ENCODE data around the gene RPL13.
A peak's percentile ranks its signal among the peaks of the same experiment; 100 is the strongest.

RPL13 gene

DNA sequence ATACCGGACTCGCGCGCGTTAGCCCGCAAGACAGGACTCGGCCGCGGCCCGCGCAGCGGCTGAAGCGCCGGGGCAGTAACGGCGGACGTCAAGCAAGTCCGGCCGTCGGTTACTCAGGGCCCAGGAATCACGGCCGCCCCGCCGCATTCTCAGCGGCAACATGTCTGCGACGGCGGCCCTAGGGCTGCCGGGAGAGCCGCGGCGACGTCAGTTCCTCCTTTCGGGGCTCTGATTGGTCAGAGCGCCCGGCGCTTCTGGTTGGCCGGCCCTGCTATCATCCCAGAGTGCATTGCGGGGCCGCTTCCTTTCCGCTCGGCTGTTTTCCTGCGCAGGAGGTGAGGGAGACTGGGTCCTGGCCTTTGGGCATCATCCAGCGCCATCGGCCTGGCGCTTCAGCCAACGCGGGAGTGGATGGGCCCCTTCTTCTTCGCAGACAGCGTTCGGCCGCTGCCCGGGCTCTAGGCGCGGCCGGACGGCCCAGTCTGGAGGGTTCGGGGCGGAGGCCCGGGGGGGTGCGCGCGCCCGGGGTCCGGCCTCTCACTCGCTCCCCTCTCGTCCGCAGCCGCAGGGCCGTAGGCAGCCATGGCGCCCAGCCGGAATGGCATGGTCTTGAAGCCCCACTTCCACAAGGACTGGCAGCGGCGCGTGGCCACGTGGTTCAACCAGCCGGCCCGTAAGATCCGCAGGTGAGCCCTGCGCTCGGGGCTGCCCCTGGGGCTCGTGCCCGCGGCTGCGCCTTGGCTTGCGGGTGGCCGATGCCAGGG lies at the start of gene RPL13:
Gene RPL13 (plus strand): TSS at position 305 of the 764 bp plus-strand sequence. CDS start 278 bp downstream, at position 583.
- DNase-seq, result peak; percentile 92

DNA sequence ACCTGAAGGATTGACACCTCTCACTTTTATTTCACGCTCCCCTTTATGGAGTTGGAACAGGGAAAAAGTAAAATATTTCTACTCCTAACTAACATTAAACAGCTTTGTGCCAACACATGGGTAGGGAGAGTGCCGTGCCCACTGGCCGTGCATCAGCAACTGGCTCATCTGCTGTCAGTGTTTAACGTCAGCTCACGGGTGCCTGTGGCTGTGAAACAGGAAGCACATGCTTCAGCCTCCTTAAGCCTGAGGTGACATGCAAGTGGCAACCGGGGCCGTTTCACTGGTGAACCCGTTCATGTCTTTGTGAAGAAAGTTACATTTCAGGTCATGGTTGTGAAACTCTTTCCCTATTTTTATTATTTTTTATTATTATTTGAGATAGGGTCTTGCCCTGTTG lies 49.1 kb upstream of the RPL13 start:
- DNase-seq, result no peak

DNA sequence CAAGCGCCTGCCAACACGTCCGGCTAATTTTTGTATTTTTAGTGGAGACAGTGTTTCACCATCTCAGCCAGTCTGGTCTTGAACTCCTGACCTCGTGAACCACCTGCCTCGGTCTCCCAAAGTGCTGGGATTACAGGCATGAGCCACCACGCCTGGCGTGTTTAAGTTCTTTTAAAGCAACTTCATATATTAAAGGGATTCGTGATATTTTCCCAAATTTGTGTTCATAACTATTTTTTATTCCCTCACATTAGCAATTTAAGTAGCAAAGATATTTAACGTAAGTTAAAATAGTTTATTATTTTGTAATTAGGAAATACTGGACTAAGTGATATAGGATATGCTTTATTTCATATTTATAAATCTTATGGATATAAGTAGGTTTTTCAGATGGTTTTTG lies 48.0 kb upstream of the RPL13 start:
- DNase-seq, result no peak

DNA sequence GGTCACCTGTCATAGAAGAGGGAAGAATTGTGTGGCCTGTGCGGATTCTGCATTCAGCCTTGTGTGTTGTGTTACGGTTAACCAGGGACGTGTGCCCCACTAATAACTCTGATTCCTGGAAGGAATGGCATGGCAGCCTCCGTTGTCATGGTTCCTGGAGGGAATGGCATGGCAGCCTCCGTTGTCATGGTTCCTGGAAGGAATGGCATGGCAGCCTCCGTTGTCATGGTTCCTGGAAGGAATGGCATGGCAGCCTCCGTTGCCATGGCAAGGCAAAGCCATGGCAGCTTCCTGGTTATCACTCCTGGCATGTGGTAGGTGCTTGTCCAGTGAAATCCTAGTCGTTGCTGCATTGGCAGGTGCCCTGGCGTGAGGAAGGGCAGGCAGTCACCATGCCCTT lies 43.4 kb upstream of the RPL13 start:
- DNase-seq, result no peak

DNA sequence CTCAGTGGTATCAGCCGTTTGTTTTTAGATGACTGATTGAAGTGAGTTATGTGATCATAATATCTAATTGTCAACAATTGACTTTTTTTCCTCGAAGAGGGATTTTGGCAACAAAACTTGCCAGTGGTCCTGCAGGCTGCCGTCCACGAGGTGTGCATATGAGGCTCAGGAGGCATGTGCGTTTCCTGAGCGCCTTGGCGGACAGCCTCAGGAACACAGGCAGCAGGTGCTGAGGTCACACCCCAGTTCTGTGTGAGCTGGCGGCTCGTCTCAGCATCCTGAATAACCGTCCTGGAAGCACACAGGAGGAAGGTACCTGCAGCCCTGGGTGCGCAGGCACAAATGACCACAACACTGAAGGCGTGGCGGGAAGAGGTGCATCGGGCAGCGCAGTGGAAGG lies 40.6 kb upstream of the RPL13 start:
- DNase-seq, result no peak

DNA sequence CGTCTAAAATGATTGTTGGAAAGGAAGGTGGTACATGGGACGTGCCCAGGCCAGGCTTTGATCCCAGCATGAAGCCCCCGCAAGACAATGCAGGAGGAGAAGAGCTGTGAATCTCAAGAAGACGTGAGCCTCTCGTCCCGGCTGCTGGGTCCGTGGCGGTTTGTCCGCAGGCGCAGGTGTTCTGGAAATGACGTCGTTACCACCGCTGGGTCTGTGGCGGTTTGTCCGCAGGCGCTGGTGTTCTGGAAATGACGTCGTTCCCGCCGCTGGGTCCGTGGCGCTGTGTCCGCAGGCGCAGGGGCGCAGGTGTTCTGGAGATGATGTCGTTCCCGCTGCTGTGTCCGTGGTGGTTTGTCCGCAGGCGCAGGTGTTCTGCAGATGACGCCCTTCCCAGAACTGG lies 38.2 kb upstream of the RPL13 start:
- no peak for DNase-seq

DNA sequence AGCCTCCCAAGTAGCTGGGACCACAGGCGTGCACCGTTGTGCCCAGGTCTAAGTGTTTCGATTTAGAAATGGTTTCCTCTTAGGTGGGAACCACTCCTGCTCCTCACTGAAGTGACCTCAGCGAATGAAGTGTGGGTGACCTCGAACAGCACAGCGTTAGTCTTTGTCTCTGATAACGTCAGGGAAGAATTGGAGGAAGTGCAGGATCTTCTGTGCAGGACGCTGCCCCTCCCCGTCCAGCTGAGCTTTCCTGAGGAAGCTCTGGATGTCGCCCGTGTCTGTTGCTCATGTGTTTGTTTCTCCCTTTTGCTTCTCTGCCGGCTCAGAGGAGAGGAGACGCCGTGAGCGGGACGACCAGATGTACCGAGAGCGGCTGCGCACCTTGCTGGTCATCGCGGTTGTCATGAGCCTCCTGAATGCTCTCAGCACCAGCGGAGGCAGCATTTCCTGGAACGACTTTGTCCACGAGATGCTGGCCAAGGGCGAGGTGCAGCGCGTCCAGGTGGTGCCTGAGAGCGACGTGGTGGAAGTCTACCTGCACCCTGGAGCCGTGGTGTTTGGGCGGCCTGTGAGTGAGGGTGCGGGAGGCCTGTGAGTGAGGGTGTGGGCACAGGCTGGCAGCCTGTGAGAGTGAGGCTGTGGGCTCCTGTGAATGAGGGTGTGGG lies 36.7 kb upstream of the RPL13 start:
- no peak for DNase-seq

DNA sequence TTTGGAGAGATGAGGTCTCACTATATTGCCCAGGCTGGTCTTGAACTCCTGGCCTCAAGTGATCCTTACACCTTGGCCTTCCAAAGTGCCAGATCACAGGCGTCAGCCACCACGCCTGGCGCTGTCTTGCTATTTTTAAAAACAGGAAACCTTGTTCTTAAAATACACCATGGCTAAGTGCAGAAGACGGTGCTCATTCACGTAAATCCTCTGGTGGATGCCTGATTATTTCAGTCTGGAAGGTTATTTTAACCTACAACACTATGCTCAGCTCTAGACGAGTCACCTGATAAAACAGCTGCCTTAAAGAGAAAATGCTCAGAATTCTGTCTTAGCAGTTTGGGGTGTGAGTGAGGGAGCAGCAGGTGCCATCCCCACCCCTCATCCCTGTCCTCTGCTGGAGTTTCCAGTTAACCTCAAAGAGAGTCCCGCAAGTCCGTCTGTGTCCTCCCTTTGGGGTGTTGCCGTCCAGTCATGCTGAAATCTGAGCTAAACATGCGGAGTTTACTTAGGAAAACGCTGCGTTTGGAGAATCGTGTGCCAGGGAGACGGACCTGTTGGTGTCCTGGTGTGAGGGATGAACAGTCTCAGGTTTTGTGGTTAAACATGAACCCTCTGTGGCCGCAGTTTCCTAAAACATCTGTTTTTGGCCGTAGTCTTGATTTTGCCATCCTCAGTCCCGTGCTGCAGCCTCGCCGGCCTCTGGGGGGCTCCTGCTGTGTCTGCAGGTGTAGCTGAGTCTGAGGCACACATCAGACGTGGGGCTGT lies 35.2 kb upstream of the RPL13 start:
- no peak for DNase-seq

DNA sequence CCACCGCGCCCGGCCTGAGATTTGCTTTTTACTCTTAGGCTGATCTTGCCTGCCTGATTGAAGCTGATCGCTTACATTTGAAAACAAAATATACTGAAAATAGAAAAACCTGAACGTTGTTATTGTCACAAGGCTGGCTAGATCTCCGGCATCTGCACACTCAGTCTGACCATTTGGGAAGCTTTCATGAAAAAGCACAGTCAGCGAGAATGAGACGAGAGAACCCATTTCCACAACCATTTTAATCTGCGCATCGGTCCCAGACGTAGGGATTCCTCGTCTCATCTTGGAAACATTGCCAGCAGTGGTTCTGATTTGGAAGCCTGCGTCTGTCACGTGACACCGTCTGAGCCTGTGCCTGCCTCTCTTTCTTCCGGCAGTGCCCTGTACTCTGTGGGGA lies 31.4 kb upstream of the RPL13 start:
- DNase-seq, result no peak

DNA sequence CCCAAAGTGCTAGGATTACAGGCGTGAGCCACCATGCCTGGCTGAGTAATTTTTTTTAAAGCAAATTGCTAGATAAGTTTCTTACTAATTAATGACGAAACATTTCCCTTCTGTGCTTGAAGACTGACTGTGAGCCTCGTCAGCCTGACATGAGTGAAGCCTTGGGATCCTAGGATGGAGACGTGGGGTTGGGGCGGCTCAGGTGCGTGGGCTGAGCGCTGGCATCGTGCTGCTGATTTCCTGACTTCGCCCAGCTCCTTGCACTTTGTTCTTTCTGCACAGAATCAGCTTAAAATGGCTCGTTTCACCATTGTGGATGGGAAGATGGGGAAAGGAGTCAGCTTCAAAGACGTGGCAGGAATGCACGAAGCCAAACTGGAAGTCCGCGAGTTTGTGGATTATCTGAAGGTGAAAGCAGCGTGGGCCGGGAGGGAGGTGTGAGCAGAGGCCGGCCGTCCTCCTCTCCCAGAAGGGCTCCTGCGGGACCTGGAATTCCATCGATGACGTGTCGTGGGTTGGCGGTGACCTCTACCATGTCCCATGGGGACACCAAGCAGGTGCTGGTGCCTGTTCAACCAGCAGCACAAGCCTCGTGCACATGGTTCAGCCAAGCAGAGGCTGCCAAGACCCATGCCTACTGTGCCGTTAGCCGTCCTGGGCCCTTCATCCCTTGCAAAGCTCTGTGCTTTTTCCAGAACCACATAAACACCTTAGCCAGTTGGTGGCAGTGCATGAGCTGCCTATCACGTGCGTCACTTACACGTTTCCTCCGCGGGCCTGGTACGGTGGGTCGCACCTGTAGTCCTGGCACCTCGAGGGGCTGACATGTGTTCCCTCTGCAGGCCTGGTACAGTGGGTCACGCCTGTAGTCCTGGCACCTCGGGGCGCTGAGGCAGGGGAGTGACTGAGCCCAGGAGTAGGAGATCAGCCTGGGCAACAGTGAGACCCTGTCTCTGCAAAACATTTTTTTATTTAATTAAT lies 29.8 kb upstream of the RPL13 start:
- no peak for DNase-seq

DNA sequence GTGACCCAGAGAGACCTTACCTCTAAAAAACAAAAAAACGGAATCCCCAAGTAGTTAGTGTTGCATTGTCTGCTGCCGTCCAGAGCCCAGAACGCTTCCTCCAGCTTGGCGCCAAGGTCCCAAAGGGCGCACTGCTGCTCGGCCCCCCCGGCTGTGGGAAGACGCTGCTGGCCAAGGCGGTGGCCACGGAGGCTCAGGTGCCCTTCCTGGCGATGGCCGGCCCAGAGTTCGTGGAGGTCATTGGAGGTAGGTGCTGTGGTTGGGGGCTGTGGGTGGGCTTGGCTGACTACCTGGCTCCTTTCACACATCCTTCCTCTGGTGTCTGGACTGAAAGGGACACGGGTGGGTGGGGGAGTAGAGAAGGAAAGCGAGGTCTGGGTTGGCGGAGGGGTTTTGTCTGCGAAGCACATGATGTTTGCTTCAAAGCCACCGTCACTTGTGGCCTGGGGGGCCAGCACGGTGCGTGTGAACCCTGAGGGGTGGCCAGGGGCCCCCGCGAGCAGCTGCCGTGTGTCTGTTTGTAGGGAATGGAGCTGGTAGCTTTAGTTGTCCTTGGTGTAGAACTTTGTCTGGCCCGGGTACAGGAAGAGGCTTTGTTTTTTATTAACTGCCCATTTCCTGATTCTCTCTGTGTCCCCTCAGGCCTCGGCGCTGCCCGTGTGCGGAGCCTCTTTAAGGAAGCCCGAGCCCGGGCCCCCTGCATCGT lies 28.5 kb upstream of the RPL13 start:
- DNase-seq, result no peak

DNA sequence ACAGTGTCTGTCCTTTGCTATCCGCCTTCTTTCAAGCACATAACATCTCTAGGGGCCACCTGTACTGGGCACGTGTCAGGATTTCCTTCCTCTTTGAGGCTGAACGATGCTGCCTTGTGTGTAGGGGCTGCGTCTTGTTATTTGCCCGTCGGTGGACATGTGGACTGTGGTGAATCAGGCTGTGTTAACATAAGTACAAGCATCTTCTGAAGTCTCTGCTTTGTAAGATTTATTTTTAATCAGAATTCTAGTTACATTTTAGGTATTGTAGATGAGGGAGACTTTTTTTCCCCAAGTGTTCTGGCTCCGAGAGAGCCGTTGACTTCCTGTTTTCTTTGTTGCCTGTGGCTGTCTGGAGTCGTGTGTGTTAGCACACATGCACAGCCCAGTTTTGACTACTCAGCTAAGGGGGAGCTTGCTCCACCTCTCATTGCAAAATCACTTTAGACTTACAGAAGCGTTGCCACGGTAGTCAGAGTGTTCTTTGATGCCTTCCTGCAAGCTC lies 26.2 kb upstream of the RPL13 start:
- peak; percentile 91 for DNase-seq

DNA sequence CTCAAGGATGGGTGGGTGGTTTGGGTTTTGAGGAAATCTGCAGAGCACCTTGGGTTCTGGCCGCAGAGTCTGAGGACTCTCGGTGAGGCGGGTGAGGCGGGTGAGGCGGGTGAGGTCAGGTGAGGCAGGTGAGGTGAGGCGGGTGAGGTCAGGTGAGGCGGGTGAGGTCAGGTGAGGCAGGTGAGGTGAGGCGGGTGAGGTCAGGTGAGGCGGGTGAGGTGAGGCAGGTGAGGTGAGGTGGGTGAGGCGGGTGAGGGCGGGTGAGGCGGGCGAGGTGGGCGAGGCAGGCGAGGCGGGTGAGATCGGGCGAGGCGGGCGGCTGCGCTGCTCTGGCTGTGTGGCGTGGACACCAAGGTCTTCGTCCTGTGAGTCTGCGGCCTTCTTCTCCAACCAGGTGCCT lies 24.1 kb upstream of the RPL13 start:
- DNase-seq, result no peak

DNA sequence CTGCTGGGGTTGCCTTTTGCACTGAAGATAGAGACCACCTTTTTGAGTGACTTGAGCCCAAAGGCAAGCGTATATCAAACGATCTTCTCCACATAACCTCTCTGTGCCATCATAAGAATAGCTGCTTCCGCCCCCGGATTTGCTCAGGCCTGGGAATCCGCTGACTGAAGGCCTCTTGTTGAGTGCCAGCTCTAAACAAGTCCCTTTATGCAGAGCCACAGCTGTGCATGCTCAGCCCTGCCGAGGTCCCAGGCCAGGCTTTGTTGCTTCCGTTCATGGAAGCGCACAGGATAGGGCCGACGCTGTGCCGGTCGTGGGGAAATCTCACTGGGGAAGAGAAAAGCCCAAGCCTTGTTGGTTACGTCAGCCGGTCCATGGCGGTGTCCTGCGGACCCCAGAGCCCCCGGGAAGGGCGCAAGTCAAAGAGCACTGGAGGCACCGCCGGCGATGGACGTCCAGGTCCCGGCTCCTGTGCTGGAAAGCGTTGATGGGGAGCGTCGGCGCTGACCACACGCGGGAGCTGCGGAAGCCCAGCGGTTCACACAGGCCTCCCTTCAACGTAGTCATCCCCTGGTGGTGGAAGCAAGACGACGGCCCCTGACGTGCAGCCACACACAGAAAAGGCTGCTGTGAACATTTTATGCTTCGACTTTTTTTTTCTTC lies 23.5 kb upstream of the RPL13 start:
- DNase-seq, result no peak

DNA sequence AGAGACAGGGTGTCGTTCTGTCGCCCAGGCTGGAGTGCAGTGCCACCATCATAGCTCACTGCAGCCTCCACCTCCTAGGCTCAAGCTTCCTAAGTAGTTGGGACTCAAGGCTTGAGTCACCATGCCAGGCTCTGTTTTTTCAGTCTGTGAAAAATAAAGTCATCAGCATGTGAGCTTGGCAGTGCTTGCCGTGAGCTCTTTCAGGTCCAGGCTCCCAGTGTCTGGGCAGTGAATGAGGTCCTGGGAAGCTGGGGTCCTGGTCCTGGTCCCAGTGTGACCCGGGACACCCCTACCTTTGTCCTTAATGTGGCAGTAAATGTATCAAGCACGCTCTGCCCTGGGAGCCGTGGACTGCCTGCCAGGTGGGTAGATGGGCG lies 22.9 kb upstream of the RPL13 start:
- DNase-seq, result no peak

DNA sequence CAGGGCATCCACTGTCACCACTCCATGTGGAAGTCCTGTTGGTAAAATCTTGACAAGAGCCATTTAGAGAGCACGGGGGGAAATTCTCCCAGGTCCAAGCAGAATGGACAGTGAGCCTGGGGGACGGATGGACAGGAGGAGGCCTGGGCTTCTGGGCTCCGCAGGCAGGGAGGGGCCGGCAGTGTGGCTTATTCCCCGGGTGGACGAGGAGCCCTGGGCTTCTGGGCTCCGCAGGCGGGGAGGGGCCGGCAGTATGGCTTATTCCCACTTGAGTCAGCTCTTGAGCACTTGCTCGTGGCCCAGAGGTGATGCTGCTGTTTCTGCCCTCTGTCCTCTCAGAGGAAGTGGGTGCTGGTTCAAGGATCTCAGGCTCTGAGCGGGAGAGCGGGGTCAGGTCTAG lies 22.2 kb upstream of the RPL13 start:
- DNase-seq, result no peak

DNA sequence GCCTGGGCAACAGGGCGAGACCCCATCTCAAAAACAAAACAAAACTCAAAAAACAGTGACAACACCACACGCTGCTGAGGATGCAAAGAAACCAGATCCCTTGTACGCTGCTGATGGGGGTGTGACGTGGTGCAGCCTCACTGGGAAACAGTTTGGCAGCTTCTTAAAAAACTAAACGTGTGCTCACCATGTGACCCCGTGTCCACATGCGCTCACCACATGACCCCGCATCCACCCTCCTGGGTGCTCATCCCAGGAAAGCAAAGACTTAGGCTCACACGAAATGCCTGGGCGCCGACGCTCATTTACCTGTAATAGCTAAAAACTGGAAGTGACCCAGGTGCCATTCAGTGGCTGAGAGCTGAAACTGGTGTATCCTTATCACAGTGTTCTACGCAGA lies 19.9 kb upstream of the RPL13 start:
- no peak for DNase-seq

DNA sequence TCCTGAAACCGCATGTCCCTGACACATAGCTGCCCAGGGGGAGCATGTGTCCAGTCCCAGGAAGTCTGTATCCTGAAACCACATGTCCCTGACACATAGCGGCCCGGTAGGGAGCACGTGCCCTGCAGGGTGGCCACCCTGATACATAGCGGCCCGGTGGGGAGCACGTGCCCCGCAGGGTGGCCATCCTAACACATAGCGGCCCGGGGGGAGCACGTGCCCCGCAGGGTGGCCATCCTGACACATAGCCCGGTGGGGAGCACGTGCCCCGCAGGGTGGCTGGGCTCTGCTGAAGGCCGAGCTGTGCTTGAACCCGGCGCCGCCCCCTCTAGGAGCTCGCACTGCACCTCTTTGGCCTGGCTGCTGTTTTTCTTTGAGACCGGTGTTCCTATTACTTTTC lies 18.7 kb upstream of the RPL13 start:
- DNase-seq, result no peak

DNA sequence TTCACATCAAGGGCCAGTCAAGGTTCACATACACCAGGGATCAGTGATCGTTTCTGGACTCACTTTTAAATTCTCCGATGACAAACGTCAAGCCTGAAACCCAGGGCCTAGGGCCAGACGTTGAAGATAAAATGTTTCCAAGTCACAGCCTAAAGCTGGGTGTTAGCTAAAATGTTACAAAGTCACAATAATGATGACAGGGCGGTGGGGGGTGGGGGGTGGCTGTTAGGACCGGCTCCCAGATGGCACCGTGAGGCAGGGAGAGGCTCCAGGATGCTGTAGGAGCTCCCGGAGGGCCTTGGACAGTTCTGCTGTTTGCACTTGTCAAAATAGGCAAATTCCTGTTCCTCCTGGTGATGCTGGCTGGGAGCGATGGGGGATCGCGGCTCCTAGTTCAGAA lies 16.4 kb upstream of the RPL13 start:
- DNase-seq, result no peak

DNA sequence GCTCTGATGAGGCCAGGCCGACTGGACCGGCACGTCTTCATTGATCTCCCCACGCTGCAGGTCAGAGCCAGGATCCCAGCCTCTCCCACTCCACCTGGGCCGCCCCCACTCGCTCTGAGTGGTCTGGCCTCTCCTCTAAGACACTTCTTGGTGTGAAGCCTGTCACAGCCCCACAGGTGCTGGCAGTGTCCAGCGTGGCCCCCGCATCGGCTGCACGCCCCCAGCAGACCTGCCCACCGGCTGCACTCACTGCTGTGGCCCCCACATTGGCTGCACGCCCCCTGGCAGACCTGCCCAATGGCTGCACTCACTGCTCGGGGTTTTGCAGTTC lies 15.8 kb upstream of the RPL13 start:
- DNase-seq, result no peak

DNA sequence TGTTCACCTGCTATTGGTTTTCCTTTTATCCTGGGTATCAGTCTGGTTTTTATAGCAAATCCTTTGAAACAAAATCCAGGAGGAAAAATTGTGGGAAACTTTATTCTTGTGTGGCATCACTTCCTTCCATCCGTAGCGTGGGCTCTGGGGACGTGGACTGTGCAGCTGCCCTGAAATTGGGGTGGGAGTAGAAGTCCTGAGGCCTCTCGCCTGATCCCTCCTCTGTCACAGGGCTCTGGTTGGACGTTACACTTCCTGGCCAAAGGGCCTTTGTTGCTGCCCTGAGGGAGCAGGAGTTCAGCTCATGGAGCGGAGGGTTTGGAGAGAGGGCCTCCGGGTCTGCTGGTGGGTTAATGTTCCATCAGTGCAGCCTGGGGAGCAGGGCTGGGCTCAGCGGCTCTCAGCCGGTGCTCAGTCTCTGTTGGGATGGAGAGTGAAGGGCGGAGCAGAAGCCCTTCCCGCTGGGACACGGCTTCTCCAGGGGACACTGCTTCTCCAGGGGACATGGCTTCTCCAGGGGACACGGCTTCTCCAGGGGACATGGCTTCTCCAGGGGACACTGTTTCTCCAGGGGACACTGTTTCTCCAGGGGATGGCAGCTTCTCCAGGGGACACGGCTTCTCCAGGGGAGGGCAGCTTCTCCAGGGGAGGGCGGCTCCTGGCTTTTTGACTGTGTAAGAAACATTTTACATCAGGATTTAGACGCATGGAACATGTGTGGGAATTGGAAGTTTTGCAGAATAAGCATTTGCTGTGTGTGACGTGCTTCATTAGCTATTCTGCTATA lies 15.2 kb upstream of the RPL13 start:
- DNase-seq, result no peak

All from KG1 (cell line).